Measurements from ENCODE around the gene SLC25A33.
"Not testable (repeated sequence)": the region's sequence is repeated elsewhere in the genome, so short reads cannot be mapped to it uniquely, and the experiment has no call there.

Gene SLC25A33

DNA sequence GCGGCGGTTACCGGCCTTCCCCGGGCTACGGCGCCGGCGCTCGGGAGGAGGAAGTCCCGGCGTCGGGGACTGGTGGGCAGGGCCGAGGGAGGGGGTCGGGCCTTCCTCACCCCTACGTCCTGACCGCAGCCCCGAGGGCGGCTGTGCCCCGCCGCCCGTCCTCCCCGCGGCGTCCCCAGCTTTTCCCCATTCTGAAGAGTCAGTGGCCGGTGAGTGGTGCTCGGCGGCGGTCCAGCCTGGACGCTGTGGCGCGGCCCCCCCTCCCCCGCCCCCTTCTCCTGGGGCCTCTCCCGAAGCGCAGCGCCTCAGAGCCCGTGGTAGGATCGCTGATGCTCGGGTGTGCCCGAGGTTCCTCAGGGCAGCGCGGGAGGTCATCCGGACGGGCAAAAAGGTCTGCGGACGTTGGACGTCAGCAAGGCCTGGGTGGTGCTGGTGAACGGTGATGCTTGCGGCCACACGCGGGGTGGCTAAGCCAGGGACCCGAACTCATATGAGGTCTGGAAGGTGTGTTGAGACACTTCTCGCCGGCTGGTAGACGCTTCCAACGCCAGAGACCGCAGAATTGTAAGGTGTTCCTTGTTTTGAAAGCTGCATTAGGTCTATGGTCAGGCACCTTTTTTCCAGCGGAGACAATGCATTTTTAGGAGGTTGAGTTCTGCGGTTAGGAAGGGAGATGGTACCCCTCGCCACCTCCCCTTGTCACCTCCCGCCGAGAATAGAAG, 725 bp downstream of the SLC25A33 start:
- no peak for DNase-seq

DNA sequence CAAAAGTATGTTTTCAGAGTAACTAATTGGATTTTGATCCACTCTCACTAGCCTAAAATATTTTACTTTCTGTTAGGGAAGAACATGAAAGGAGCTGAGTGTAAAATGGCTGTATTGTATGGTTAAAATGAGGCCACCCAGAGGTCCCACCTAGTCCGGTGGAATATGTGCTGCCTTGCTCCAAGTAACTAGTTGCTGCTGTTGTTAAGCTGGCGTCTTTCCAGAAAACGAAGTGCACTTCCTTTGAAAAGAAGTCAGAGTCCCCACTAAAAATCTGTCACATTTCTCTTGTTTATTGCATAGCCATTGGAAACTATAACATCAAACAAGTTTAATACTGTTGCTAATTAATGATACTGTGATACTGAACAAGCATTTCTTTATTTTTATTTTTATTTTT, 3.2 kb downstream of the SLC25A33 start:
- no peak for DNase-seq

DNA sequence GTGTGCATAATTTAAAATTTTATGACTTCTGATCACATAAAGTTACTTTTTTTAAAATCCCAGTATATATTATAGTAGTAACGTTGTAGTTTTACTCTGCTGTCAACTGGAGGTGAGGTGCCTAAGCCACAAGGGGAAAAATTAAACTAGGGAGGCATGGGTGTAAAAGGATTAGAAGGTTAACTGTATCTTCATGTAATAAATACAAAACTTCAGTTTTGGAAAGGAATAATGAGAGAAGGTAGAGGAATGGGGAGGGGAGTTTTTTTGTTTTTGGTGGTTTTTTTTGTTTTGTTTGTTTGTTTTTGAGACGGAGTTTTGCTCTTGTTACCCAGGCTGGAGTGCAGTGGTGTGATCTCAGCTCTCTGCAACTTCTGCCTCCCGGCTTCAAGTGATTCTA, 5.7 kb downstream of the SLC25A33 start:
- DNase-seq: no peak

DNA sequence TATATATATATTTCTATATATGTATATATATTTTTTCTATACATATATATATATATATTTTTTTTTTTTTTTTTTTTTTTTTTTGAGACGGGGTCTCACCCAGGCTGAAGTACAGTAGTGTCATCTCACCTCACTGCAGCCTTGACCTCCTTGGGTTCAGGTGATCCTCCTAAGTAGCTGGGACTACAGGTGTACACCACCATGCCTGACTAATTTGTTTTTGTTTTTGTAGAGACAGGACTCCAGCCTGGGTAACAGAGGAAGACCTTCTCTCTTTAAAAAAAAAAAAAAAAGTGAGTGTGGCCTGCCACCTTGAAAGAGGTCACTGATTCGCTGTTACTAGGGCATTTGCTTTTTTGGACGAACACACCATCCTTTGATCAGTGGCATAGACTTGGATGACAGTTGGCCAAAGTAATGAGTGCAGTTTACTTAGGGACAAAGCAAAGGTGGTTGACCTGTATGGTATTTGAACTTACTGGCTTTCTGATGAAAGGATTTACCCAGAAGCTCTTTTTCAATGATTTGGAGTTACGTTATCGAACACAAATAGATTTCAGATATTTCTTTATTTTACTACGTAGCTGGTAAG, 10.8 kb downstream of the SLC25A33 start:
- no peak for DNase-seq

DNA sequence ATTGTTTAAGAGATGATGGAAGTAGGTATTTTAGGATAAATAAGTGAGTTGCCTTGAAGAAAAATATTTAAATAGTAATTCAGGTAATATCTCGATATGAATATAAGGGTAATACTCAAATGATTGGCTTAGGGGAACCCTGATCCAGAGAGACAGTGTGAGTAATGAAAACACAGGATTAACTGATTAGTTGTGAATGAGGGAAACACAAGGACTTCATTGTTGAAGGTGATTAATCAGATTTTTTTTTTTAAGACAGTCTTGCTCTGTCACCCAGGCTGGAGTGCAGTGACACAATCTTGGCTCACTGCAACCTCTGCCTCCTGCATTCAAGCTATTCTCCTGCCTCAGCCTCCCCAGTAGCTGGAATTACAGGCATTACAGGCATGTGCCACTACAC, 12.7 kb downstream of the SLC25A33 start:
- no peak for DNase-seq

DNA sequence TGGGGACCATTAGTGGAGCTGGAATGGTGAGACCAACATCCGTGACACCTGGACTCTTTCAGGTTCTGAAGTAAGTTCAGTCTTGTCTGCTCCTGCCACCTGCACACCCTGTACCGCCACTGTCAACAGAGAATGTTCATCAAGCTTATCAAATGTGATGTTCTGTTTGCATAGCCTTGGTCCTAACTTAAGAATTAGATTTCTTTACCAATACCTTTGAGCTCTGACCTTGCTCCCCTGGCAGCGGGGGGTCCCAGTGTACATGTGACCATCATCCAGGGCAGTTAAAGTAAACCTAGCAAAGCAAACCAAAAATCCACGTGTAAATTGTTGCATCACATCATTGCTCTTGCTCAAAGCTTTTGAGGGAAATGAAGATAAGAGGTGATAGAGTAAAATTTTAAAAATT, 14.5 kb downstream of the SLC25A33 start:
- no peak for DNase-seq

DNA sequence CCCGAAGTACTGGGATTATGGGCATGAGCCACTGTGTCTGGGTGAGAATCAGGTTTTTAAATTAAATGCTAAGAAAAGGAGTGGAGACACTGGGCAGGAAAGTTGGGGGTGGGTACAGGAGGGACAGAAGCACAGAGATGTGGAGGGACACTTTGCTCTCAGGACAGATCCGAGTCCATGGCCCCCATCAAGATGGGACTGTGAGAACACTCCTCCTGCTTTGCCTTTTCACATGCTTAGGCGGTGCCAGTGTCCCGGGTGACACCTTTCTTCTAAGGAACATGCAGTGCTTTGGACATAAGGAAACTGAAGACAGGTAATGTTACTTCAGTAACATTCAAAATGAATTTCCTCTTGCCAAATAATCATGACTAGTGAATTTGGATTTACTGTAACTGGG, 16.7 kb downstream of the SLC25A33 start:
- no peak for DNase-seq

DNA sequence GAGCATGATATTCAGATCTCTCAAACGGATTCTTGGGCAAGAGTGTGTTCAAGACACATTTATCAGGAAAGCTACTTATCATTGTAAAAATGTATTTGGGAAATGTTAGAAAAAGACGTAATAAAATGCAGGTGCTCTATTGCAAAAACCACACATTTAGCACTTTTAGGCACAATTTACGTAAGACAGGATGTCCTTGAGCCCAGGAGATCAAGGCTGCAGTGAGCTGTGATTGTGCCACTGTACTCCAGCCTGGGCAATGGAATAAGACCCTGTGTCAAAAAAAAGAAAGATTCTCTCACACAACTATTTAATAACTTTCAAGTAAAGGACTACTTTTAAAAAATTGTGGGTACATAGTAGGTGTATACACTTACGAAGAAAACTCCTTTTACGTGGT, 18.4 kb downstream of the SLC25A33 start:
- no peak for DNase-seq

DNA sequence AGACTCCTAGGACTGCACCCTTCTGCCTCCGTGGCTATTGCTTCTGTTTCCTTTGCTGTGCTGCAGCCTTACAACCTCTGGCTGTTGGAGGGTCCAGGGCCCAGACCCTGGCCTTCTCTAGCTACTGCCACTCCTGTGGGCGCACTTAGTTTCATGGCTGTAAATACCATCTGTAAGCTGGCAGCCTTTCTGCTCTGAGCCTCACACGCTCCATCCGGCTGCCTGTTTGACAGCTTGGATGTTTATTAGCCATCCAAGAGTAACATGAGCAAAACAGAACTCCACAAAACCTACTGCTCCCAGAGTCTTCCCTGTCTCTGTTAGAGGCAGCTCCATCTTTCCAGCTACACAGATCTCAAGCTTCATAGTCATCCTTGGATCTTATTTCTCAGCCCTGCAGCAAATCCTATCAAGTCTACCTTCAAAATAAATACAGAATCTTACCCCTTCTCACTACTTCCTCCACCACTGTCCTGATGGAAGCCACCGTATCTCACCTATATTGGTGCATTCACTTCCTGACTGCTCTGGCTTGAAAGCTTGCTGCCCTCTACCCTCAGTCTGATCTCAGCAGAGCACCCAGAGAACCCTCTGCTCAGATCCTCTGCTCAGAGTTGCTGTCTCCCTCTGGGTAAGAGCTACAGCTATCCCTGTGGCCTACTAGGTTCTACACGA, 19.1 kb downstream of the SLC25A33 start:
- no peak for DNase-seq

DNA sequence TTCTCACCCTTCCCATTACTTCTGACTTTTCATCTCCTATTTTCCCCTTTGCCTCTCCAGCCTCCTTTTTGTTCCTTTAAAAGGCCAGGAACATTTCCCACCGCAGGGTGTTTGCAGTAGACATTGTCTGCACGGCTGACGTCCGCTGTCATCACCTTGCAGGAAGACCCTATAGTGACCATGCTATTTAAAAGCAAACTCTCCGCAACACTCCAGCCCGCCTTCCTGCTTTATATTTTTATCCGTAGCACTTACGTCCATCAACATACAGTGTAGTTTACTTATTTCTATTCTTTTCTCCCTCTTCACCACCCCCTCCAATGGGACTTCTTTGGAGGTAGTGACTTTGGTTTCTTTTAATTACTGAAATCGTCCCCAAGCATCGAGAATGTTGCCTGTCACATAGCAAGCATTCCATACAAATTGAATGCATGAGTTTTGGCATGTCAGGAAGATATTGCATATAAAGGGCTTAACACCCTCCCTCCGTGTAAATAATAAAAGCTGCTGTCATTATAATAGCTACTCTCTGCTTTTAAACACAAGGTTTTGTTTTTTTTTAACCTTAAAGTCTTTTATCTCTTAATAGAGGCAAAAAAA, 19.8 kb downstream of the SLC25A33 start:
- DNase-seq: no peak

DNA sequence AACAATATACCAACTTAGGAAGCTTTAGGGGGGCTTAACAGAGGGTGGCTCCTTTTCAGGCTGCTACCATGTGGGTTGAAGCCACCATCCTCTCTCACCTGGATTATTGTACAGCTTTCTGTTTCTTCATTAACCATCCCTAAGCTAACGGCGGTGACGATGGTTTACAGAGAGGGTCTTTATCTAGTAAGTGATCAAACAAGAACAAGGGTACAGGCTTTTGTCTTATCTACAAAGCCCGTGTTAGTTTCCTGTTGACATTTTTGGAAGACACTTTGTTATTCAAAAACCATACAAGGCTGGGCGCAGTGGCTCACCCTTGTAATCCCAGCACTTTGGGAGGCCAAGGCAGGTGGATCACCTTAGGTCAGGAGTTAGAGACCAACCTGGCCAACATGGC, 20.4 kb downstream of the SLC25A33 start:
- DNase-seq: no peak

DNA sequence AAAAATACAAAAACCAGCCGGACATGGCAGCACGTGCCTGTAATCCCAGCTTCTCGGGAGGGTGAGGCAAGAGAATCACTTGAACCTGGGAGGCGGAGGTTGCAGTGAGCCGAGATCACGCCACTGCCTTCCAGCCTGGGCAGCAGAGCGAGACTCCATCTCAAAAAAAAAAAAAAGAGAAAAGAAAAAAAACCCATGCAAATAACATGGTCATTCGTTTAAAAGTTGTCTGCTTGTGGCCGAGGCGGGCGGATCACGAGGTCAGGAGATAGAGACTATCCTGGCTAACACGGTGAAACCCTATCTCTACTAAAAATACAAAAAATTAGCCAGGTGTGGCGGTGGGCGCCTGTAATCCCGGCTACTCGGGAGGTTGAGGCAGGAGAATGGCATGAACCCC, 20.8 kb downstream of the SLC25A33 start:
- not testable (repeated sequence) for DNase-seq

DNA sequence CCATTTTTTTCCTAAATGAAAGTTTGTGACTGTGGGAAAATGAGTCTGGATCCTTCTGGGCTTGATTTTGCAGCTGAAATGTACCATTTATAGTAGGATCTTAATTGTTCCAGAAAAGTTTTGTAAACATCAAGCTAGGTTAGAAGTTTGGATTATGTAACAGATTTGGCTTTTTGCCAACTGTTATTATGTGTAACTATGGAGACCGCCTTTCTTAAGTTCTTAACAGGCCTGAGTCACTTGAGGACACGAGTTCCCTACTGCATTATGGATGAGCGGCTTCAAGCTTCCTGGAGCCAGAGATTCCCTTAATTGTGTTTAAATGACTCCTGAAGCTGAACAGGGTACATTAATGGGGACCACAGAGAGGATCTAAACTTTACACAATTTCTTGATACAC, 22.2 kb downstream of the SLC25A33 start:
- peak; percentile 62 for DNase-seq

DNA sequence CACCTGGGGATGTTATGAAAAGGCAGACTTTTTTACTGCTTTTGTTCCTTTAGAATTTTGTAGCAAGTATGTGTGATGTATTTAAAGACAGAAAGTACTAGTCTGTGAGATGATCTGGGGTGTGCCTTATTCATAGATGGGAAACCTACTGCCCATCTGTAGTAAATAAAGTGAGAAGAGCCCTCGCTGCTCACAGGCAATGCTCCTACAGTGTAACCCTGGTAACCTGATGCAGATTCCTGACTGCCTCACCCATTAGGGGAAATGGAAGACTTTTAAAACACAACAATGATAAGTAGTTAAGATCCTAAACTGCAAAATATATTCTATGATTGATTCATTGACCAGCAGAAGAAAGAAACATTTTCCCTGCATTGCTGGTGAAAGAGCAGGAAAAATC, 30.0 kb downstream of the SLC25A33 start:
- DNase-seq: no peak

DNA sequence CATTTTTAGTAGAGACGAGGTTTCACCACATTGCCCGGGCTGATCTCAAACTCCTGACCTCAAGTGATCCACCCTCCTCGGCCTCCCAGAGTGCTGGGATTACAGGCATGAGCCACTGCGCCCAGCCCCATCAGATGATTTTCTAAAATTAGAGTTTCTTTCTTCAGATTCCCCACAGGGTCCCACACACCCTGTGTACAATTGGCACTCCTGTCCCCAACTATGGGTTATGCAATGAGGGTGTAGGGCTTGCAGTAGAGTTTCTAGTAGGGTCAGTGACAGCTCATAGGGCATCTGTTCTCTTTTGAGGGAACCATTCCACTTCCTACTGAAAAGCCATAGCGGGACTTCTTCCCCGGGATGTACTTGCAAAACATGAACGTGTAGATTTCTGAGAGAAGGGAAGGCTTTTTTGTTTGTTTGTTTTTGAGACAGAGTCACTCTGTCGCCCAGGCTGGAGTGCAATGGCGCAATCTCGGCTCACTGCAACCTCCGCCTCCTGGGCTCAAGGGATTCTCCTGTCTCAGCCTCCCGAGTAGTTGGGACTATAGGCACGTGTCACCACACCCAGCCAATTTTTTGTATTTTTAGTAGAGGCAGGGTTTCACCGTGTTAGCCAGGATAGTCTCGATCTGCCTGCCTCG, 31.7 kb downstream of the SLC25A33 start:
- not testable (repeated sequence) for DNase-seq

DNA sequence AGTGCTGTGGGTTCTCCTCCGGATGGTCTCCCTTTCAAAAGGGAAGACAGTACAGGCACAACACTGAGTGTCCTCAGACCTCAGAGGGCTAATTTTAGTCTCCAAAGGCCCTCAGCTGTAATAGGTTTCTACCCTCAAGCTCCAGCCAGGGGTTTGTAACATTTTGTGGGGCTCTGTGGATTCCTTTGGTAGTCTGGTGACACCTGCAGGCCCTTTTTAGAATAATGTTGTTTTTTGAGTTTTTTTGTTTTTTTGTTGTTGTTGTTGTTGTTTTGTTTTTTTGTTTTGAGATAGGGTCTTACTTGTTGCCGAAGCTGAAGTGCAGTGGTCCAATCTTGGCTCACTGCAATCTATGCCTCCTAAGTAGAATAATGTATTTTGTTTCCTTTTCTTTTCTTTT, 34.5 kb downstream of the SLC25A33 start:
- no peak for DNase-seq

DNA sequence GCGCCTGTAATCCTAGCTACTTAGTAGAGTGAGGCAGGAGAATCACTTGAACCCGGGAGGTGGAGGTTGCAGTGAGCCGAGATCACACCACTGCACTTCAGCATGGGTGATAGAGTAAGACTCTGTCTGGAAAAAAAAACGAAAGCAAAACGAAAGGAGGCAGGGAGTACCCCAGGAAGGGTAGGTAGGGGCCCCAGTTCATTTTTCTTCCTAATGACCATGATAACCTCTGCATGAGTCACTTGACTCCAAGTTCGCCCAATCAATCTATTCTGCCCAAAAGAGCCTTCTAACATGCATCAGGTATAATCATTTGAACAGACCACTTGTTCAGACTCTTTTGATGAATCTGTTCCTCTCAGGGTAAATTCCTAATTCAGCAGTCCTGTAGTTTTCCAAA, 36.2 kb downstream of the SLC25A33 start:
- no peak for DNase-seq

DNA sequence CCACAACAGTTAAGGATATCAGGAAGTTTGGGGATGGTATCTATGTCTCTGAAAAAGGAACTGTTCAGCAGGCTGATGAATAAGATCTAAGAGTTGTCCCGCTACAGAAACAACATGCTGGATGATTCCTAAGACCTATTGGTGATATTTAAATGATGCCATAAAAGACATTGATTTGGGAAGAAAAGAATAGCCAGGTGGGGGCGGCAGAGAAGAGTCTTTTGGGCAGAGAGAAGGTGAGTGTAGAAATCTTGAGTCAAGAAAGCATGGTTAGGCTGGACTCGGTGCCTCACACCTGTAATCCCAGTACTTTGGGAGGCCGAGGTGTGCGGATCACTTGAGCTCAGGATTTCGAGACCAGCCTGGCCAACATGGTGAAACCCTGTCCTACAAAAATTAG, 37.6 kb downstream of the SLC25A33 start:
- no peak for DNase-seq

DNA sequence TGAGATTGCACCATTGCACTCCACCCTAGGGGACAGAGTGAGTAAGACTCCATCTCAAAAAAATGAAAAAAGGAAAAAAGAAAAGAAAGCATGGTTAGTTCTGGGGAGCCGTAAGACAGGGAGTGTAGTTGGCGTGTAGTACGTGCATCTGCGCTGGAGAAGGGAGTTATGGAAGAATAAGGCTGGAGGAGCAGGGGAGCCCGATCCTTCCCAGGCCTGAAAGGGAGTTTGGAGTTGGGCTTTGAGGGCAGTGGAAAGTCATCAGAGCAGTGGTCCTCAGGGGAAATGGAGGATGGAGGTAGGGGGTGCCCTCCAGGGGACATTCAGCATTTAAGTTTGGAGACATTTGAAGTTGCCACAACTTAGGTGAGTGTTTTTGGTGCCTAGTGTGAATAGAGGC, 38.2 kb downstream of the SLC25A33 start:
- DNase-seq: no peak

DNA sequence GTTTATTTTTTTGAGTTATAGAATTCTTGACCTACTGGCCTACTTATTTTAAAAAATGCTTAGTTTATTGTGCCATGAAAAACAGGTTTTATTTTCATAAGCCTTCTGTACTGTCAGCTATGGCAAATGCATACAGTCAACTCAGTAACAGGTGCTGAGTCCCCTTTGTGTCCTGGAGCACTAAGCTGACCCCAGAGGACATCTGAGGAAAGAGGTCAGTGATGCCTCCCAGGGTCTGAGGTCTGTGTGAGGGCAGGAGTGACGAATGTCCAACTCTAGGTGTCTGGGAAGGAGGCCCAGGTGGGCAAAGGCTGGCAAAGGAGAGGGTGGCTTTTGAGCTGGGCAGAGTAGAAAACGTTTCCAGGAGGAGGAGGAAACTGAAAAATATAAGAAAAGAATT, 41.7 kb downstream of the SLC25A33 start:
- no peak for DNase-seq

DNA sequence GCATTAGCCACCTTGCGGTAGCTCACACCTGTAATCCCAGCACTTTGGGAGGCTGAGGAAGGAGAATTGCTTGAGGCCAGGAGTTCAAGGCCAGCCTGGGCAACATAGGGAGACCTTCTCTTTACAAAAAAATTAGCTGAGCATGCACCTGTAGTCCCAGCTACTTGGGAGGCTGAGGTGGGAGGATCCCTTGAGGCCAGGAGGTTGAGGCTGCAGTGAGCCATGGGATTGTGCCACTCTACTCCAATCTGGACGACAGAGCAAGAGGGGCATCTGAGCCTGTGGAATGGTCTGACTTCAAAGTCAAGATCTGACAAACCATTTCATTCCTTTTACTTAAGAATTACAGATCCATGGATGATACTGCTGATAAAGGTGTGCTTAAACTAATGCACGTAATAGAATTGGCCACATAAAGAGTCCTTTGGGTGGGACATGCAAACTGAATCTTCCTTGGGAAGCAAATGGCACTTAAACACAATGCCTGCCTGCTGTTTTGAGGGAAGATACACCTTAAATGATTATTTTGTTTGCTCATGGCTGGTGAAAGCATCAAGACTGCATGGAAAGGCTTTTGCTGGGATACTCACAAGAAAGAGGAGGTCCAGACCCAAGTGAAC, 47.0 kb downstream of the SLC25A33 start:
- no peak for DNase-seq

DNA sequence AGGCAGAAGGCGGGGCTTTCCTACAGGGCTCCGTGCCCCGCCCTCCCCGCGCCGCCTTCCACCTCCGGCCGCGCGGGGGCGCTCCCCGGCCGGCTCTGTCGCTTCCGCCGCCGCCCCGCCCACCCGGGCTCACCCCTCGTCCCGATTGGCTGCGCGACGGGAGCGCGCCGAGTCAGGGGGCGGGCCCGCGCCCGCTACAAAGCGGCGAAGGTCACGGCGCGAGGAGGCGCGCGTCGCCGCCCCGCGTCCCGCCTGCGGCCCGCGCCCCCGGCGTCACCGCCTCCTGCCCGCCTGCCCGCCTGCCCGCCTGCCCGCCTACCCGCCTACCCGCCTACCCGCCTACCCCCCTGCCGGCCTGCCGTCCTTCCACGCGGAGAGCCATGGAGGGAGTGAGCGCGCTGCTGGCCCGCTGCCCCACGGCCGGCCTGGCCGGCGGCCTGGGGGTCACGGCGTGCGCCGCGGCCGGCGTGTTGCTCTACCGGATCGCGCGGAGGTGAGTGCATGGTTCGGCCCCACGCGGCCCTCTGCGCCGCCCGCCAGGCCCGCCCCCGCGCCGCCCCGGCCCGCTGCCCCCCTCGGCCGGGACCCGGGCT, 49.4 kb downstream of the SLC25A33 start, which contains the start of gene TMEM201:
TMEM201 (plus strand) TSS at position 361 of the 593 bp plus-strand sequence; CDS start at position 381, 20 bp downstream.
- DNase-seq: peak; percentile 70
